ENCODE results near the gene CTNNBIP1. TPM values are rescaled to one million over a fixed set of nuclear protein-coding genes. Genes with fewer than 3 reads are reported as not detected.
A peak's percentile ranks its signal among the peaks of the same experiment; 100 is the strongest.

Gene CTNNBIP1
- total RNA-seq, 1 donor from 2014 or later: 6.7 TPM

DNA sequence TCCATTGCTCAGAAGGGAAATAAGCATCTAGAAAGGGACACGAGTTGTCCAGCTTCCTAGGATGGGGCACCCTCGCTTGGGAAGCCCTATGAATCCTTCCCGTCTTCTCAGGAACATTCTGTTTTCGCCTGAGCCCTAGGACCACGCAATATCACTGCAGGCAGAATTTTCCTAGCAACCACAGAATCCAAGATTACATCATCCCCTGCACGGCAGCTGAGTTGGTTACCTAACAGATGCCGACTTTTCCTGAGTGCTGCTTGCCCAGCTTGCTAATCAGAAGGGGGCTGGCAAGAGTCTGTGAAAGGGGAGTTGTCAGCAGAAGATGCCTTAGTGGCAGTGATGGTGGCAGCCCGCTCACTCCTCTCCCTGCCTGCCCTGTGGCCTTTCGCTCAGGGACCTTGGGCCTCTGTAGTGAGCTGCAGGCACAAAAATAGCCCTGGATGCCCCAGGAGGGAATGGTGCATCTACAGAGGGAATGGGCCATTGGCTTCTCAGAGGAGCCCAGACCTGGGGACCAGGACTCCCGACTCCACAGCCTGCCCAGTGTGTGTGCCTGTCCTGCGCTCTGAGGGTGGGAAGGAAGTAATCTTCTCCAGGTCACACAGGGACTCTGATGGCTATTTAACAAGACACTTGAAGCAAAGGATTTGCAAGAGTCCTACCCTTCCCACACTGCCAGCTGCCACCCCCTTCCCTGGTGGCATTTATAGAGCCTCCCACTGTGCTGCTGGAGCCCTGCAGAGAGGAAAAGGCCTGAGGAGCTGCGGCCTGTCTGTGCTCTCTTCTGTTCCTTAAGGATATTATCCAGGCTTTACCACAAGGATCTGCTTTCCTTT lies 57.4 kb downstream of the CTNNBIP1 start:
- intact Hi-C loops (cut with micrococcal nuclease): loop anchor here (5.0 kb wide), 1 partner anchor 225 kb away; no protein-coding TSS in a partner anchor
- Mint-ChIP-seq H3K27ac (no peak overlapping the region), H3K4me3 (no peak overlapping the region), H3K36me3 (ENCODE audit: low read depth) (peaks cover 8% of the 10 kb centered on the region), H3K27me3 (no peaks in the 10 kb centered on the region), H3K4me1 (peaks cover 31% of the 10 kb centered on the region), H3K9me3 (peaks cover 5% of the 10 kb centered on the region)
- CTCF ChIA-PET: interaction anchor here (1.5 kb wide), 1 partner anchor 67 kb away, joined by 6 read pairs; no protein-coding TSS in a partner anchor
- ATAC-seq (ENCODE audit: low read depth) (no peak), DNase-seq (no peak)
- TF ChIP-seq, protein P1, sequence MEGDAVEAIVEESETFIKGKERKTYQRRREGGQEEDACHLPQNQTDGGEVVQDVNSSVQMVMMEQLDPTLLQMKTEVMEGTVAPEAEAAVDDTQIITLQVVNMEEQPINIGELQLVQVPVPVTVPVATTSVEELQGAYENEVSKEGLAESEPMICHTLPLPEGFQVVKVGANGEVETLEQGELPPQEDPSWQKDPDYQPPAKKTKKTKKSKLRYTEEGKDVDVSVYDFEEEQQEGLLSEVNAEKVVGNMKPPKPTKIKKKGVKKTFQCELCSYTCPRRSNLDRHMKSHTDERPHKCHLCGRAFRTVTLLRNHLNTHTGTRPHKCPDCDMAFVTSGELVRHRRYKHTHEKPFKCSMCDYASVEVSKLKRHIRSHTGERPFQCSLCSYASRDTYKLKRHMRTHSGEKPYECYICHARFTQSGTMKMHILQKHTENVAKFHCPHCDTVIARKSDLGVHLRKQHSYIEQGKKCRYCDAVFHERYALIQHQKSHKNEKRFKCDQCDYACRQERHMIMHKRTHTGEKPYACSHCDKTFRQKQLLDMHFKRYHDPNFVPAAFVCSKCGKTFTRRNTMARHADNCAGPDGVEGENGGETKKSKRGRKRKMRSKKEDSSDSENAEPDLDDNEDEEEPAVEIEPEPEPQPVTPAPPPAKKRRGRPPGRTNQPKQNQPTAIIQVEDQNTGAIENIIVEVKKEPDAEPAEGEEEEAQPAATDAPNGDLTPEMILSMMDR (IDR thresholded peaks at IDR 0.05): no peak
- POLR2A ChIA-PET: interaction anchor here (0.6 kb wide), 1 partner anchor 312 kb away, joined by 4 read pairs; no protein-coding TSS in a partner anchor

DNA sequence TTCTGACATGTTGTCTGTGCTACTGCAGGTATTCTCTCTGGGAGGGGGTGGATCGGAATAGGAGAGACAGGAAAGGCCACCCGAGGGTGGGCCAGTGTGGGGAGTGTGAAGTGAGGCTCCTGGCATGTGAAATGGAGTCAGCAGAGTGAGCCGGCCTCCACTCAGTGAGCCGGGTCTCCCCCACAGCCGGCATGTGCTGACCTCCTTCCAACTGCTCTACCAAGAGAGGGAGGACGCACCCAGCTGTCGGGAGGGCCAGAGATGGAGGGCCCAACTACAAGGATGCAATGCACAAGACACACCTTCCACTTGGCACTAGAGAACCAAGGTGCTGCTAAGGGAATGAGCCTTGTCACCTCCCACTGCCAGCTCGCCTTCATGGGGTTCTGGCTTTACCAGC lies 58.1 kb downstream of the CTNNBIP1 start:
- peaks cover 8% of the 10 kb centered on the region for H3K36me3 Mint-ChIP-seq (ENCODE audit: low read depth)
- no peaks in the 10 kb centered on the region for H3K27me3 Mint-ChIP-seq
- CTCF ChIA-PET: no interaction called here
- peaks cover 5% of the 10 kb centered on the region for H3K9me3 Mint-ChIP-seq
- no peak overlapping the region for H3K27ac Mint-ChIP-seq
- H3K4me3 Mint-ChIP-seq: peak overlapping the region; percentile 2
- intact Hi-C loops (cut with micrococcal nuclease): loop anchor here (5.0 kb wide), 1 partner anchor 225 kb away; no protein-coding TSS in a partner anchor
- H3K4me1 Mint-ChIP-seq: peaks cover 31% of the 10 kb centered on the region
- no peak for ATAC-seq (ENCODE audit: low read depth)
- POLR2A ChIA-PET: no interaction called here
- TF ChIP-seq, protein P1 (IDR thresholded peaks at IDR 0.05): no peak
- DNase-seq: no peak

DNA sequence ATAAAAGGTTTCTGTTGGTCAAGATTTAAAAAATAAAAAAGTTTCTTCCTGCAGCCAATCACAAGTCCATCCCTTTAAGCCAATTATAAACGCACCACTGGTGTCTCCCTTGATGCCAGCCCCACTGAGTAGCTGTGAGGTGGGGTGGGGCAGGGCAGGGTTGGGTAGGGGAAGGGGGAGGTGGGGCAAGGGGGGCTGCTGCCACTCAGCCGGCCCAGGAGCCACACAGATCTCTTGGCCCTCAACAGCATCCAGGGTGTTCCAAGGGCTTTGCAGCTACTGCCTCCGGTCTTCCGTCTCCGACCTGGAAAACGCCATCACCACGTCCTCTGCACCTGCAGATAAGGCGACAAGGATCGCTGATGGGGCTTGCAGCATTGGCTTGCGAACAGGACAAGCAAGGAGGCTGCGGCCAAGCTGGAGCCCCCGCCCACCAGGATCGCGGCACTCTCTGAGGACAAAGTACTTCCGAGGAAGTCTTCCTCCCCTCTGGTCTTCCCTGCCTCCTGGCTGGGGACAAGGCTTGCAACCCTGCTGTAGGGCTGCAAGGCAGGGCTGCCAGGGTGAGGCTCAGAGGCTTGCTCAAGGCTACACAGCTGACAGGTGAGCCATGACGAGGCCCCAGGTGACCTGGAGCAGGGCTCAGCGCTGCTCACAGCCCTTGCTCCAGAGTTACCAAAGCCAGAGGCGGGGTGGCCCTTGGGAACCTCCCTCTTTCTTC lies 59.5 kb downstream of the CTNNBIP1 start:
- POLR2A ChIA-PET: interaction anchor here (1.0 to 1.8 kb wide), 4 partner anchors 25 to 224 kb away, joined by 3 to 7 read pairs (median 6); no protein-coding TSS in a partner anchor
- Mint-ChIP-seq H3K4me3 (peak overlapping the region; percentile 88), H3K4me1 (peaks cover 31% of the 10 kb centered on the region), H3K9me3 (peaks cover 5% of the 10 kb centered on the region), H3K27ac (peak overlapping the region; percentile 82), H3K36me3 (ENCODE audit: low read depth) (peaks cover 8% of the 10 kb centered on the region), H3K27me3 (no peaks in the 10 kb centered on the region)
- TF ChIP-seq, protein P1 (IDR thresholded peaks at IDR 0.05): no peak
- intact Hi-C loops (cut with micrococcal nuclease): loop anchor here (2.0 to 5.0 kb wide), 2 partner anchors 28 to 223 kb away; partner anchors contain the start of gene CLSTN1
- CTCF ChIA-PET: interaction anchor here (0.8 to 2.4 kb wide), 4 partner anchors 66 to 360 kb away, joined by 3 to 9 read pairs (median 5); no protein-coding TSS in a partner anchor
- ATAC-seq (ENCODE audit: low read depth): peak; percentile 73
- no peak for DNase-seq

DNA sequence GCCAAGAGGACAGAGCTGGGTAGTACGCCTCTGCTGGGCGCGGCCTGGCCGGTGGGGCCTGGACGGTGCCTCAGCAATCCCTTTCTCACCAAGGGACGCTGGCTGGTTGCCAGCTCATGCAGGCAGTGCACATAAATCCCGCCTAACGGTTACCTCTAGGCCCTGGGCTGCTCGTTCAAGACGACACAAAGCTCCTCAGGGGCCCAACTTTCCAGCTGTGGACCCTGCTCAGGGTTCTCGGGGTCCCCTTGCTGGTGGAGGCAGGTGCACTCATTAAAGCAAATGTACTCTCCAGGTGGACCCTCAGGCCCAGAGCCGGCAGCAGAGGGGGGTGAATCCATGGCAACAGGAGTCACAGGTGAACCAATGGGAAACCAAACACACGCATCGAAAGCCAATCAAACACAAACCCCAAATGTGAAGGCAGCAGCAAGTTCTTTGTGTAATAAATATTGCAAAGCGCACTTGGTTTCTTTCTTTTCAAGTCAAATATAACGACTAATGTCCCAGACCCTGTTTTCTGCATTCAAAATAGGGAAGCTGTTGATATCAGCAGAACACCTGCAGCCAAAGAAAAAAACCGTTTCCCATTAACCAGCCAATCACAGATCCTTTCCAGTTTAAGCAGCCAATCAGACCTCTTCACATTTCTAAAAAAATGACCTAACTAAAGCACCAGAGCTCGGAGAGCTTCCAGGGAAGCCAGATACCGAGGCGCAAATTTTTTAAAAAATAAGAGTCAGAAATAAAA lies 60.2 kb downstream of the CTNNBIP1 start:
- Mint-ChIP-seq H3K27me3 (no peaks in the 10 kb centered on the region), H3K4me1 (peaks cover 31% of the 10 kb centered on the region), H3K4me3 (peak overlapping the region; percentile 88), H3K36me3 (ENCODE audit: low read depth) (peaks cover 6% of the 10 kb centered on the region), H3K27ac (peak overlapping the region; percentile 82), H3K9me3 (peaks cover 5% of the 10 kb centered on the region)
- TF ChIP-seq, protein P1 (IDR thresholded peaks at IDR 0.05): no peak
- ChIA-PET POLR2A (interaction anchor here (0.9 to 1.8 kb wide), 5 partner anchors 24 to 223 kb away, joined by 3 to 7 read pairs (median 5); no protein-coding TSS in a partner anchor), CTCF (interaction anchor here (0.8 to 2.4 kb wide), 4 partner anchors 65 to 359 kb away, joined by 3 to 9 read pairs (median 5); no protein-coding TSS in a partner anchor)
- intact Hi-C loops (cut with micrococcal nuclease): loop anchor here (2.0 to 5.0 kb wide), 2 partner anchors 27 to 223 kb away; partner anchors contain the start of gene CLSTN1
- ATAC-seq (ENCODE audit: low read depth) (peak; percentile 90), DNase-seq (peak; percentile 30)

Data from activated B cell treated with CpG ODN at 0.5 μM for 24 hours (primary cell).